GM21423 (cell line): Measurements from ENCODE around the gene BACE1-AS.
"Not testable (repeated sequence)": the region's sequence is repeated elsewhere in the genome, so short reads cannot be mapped to it uniquely, and the experiment has no call there.

Experiments used
- ATAC-seq: cut with Tn5 transposase; IDR thresholded peaks from one replicate; pipeline ENCODE4 v1.9.1; 2021; ENCODE audit warnings: mild to moderate bottlenecking, moderate library complexity; ENCODE audit not compliant: unreplicated experiment

BACE1-AS gene

GRCh38 chr11:117290809-117291396 is at the start of gene BACE1-AS:
TSS of gene BACE1-AS (plus strand) at chr11:117291346.
- ATAC-seq, result no peak

- ATAC-seq, result no peak
Measured at GRCh38 chr11:117248341-117248740, 42.8 kb upstream of the BACE1-AS start.

GRCh38 chr11:117249571-117249970 is 41.6 kb upstream of the BACE1-AS start:
- no peak for ATAC-seq

- no peak for ATAC-seq
Measured at GRCh38 chr11:117251506-117251905, 39.6 kb upstream of the BACE1-AS start.

- no peak for ATAC-seq
Measured at GRCh38 chr11:117255966-117256365, 35.2 kb upstream of the BACE1-AS start.

GRCh38 chr11:117256573-117256972 is 34.6 kb upstream of the BACE1-AS start:
- ATAC-seq, result no peak

- no peak for ATAC-seq
Measured at GRCh38 chr11:117258576-117258975, 32.6 kb upstream of the BACE1-AS start.

GRCh38 chr11:117259417-117259816 is 31.7 kb upstream of the BACE1-AS start:
- no peak for ATAC-seq

- ATAC-seq, result not testable (repeated sequence)
Measured at GRCh38 chr11:117264624-117265323, 26.4 kb upstream of the BACE1-AS start.

GRCh38 chr11:117265745-117266144 is 25.4 kb upstream of the BACE1-AS start:
- no peak for ATAC-seq

GRCh38 chr11:117269856-117270255 is 21.3 kb upstream of the BACE1-AS start:
- ATAC-seq, result no peak

GRCh38 chr11:117271208-117271607 is 19.9 kb upstream of the BACE1-AS start:
- ATAC-seq, result no peak

GRCh38 chr11:117272175-117272574 is 19.0 kb upstream of the BACE1-AS start:
- not testable (repeated sequence) for ATAC-seq

- ATAC-seq, result no peak
Measured at GRCh38 chr11:117273550-117274289, 17.4 kb upstream of the BACE1-AS start.

GRCh38 chr11:117278347-117278746 is 12.8 kb upstream of the BACE1-AS start:
- ATAC-seq, result no peak

- ATAC-seq, result no peak
Measured at GRCh38 chr11:117279711-117280376, 11.3 kb upstream of the BACE1-AS start.

GRCh38 chr11:117281159-117281558 is 10.0 kb upstream of the BACE1-AS start:
- no peak for ATAC-seq

- no peak for ATAC-seq
Measured at GRCh38 chr11:117281869-117282268, 9.3 kb upstream of the BACE1-AS start.

GRCh38 chr11:117282956-117283355 is 8.2 kb upstream of the BACE1-AS start:
- ATAC-seq, result no peak

- ATAC-seq, result no peak
Measured at GRCh38 chr11:117284053-117284452, 7.1 kb upstream of the BACE1-AS start.

- ATAC-seq, result no peak
Measured at GRCh38 chr11:117286588-117286987, 4.6 kb upstream of the BACE1-AS start.
